ENCODE results near the gene JPH4. TPM values are rescaled to one million over a fixed set of nuclear protein-coding genes. Genes with fewer than 3 reads are reported as not detected.

Gene JPH4
- total RNA-seq, 1 donor from 2014 or later, result 0.06 TPM

- no peak for DNase-seq (ENCODE audit: low read depth)
- H3K4me3 ChIP-seq (ENCODE audit: low read depth, low read length), result no peak overlapping the region
- TF ChIP-seq, protein P1, sequence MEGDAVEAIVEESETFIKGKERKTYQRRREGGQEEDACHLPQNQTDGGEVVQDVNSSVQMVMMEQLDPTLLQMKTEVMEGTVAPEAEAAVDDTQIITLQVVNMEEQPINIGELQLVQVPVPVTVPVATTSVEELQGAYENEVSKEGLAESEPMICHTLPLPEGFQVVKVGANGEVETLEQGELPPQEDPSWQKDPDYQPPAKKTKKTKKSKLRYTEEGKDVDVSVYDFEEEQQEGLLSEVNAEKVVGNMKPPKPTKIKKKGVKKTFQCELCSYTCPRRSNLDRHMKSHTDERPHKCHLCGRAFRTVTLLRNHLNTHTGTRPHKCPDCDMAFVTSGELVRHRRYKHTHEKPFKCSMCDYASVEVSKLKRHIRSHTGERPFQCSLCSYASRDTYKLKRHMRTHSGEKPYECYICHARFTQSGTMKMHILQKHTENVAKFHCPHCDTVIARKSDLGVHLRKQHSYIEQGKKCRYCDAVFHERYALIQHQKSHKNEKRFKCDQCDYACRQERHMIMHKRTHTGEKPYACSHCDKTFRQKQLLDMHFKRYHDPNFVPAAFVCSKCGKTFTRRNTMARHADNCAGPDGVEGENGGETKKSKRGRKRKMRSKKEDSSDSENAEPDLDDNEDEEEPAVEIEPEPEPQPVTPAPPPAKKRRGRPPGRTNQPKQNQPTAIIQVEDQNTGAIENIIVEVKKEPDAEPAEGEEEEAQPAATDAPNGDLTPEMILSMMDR (conservative IDR thresholded peaks at IDR 0.05; ENCODE audit: low read depth, low read length), result no peak
Observed at GRCh38 chr14:23523229-23524016, 55.2 kb downstream of the JPH4 start.

- no peak for DNase-seq (ENCODE audit: low read depth)
- TF ChIP-seq, protein P1 (conservative IDR thresholded peaks at IDR 0.05; ENCODE audit: low read depth, low read length), result no peak
- no peak overlapping the region for H3K4me3 ChIP-seq (ENCODE audit: low read depth, low read length)
Observed at GRCh38 chr14:23522643-23523198, 55.9 kb downstream of the JPH4 start.

GRCh38 chr14:23521785-23522640 lies 56.6 kb downstream of the JPH4 start:
- DNase-seq (ENCODE audit: low read depth), result no peak
- TF ChIP-seq, protein P1 (conservative IDR thresholded peaks at IDR 0.05; ENCODE audit: low read depth, low read length), result no peak
- no peak overlapping the region for H3K4me3 ChIP-seq (ENCODE audit: low read depth, low read length)

DNA sequence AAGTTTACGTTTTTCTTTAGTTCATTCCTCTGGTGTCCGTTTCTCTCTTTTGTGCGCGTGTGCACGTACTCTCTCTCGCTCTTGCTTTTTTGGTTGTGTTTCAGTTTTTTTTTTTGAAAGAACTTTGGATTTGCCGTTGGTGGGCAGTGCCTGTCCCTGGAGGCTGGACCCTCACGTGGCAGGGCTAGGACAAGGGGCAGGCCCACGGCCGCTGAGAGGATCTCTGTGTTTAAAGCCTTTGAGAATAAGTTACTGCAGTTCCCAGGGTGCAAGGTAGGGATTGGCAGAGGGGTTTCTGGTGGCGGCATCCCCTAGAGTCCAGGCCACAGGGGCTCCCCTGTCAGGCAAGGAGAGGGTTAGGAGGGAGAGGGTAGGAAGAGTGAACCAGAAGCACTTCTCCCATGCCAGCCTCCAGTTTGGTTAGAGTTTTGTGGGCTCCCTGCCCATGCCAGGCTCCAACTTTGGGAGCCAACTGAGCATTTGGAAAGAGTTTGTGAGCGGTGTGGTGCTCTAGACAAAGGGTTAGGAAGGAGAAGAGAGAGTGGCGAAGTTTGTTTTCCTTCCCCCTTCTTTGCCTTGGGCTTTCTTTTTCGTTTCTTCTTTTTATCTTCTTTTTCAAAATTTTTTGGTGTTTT lies 57.6 kb downstream of the JPH4 start:
- DNase-seq (ENCODE audit: low read depth), result no peak
- no peak overlapping the region for H3K4me3 ChIP-seq (ENCODE audit: low read depth, low read length)
- TF ChIP-seq, protein P1 (conservative IDR thresholded peaks at IDR 0.05; ENCODE audit: low read depth, low read length), result no peak

GRCh38 chr14:23518709-23519108 lies 59.9 kb downstream of the JPH4 start:
- DNase-seq (ENCODE audit: low read depth), result no peak
- H3K4me3 ChIP-seq (ENCODE audit: low read depth, low read length), result no peak overlapping the region
- TF ChIP-seq, protein P1 (conservative IDR thresholded peaks at IDR 0.05; ENCODE audit: low read depth, low read length), result no peak

Other genes starting within 250 kb of the JPH4 start
- 4.3 and 7.3 TPM in 2 replicates for gene SLC22A17, start 225.9 kb downstream of the JPH4 start, total RNA-seq
- 5.0 and 15.2 TPM in 2 replicates for gene EFS, start 213.6 kb downstream of the JPH4 start, total RNA-seq
- gene IL25, start 206.0 kb downstream of the JPH4 start, total RNA-seq, result not detected in 2 replicates
- gene CMTM5, start 201.7 kb downstream of the JPH4 start, total RNA-seq, result not detected in 2 replicates
- not detected in 2 replicates for gene MYH6, start 170.5 kb downstream of the JPH4 start, total RNA-seq
- not detected in 2 replicates for gene MYH7, start 143.1 kb downstream of the JPH4 start, total RNA-seq
- gene NGDN, start 109.1 kb downstream of the JPH4 start, total RNA-seq, result 41.3 and 41.4 TPM in 2 replicates
- 0.58 and 0.81 TPM in 2 replicates for gene ZFHX2, start 27.0 kb downstream of the JPH4 start, total RNA-seq
- gene THTPA, start 22.5 kb downstream of the JPH4 start, total RNA-seq, result 10.4 and 37.2 TPM in 2 replicates
- gene AP1G2, start 11.0 kb downstream of the JPH4 start, total RNA-seq, result 55.4 and 89.9 TPM in 2 replicates
- 0.69 and 0.80 TPM in 2 replicates for gene DHRS2, start 57.6 kb upstream of the JPH4 start, total RNA-seq